ENCODE data around the gene CSTPP1.
"Not testable (repeated sequence)": the region's sequence is repeated elsewhere in the genome, so short reads cannot be mapped to it uniquely, and the experiment has no call there.

The CSTPP1 gene

GRCh38 chr11:46982797-46983452 lies 46.4 kb downstream of the CSTPP1 start:
- Mint-ChIP-seq H3K4me3 (no peak overlapping the region), H3K4me1 (ENCODE audit: low read depth) (peaks cover 9% of the 10 kb centered on the region), H3K9me3 (no peaks in the 10 kb centered on the region), H3K27ac (no peak overlapping the region), H3K27me3 (no peaks in the 10 kb centered on the region), H3K36me3 (ENCODE audit: low read depth) (peaks cover 3% of the 10 kb centered on the region)
- no peak for DNase-seq

GRCh38 chr11:46983598-46983997 lies 47.0 kb downstream of the CSTPP1 start:
- Mint-ChIP-seq H3K27me3 (no peaks in the 10 kb centered on the region), H3K9me3 (no peaks in the 10 kb centered on the region), H3K27ac (no peak overlapping the region), H3K36me3 (ENCODE audit: low read depth) (peaks cover 8% of the 10 kb centered on the region), H3K4me3 (no peak overlapping the region), H3K4me1 (ENCODE audit: low read depth) (peaks cover 9% of the 10 kb centered on the region)
- DNase-seq: no peak

GRCh38 chr11:46984548-46984947 lies 48.0 kb downstream of the CSTPP1 start:
- Mint-ChIP-seq H3K27ac (no peak overlapping the region), H3K9me3 (no peaks in the 10 kb centered on the region)

GRCh38 chr11:46984987-46985386 lies 48.4 kb downstream of the CSTPP1 start:
- H3K4me3 Mint-ChIP-seq: no peak overlapping the region
- DNase-seq: no peak
- peaks cover 11% of the 10 kb centered on the region for H3K4me1 Mint-ChIP-seq (ENCODE audit: low read depth)
- no peaks in the 10 kb centered on the region for H3K27me3 Mint-ChIP-seq
- H3K9me3 Mint-ChIP-seq: peaks cover 3% of the 10 kb centered on the region
- no peak overlapping the region for H3K27ac Mint-ChIP-seq
- peaks cover 15% of the 10 kb centered on the region for H3K36me3 Mint-ChIP-seq (ENCODE audit: low read depth)

More at GRCh38 chr11:46984548-46984947, 48.0 kb downstream of the CSTPP1 start:
- Mint-ChIP-seq H3K4me1 (ENCODE audit: low read depth) (peaks cover 9% of the 10 kb centered on the region), H3K27me3 (no peaks in the 10 kb centered on the region), H3K4me3 (no peak overlapping the region), H3K36me3 (ENCODE audit: low read depth) (peaks cover 10% of the 10 kb centered on the region)
- no peak for DNase-seq

- no peak overlapping the region for H3K4me3 Mint-ChIP-seq
- H3K27ac Mint-ChIP-seq: no peak overlapping the region
- H3K9me3 Mint-ChIP-seq: peaks cover 4% of the 10 kb centered on the region
- H3K4me1 Mint-ChIP-seq (ENCODE audit: low read depth): peaks cover 6% of the 10 kb centered on the region
- peaks cover 28% of the 10 kb centered on the region for H3K36me3 Mint-ChIP-seq (ENCODE audit: low read depth)
- H3K27me3 Mint-ChIP-seq: no peaks in the 10 kb centered on the region
- DNase-seq: no peak
These were observed 50.6 kb downstream of the CSTPP1 start for GRCh38 chr11:46987183-46987582.

GRCh38 chr11:46989810-46990487 lies 53.4 kb downstream of the CSTPP1 start:
- H3K36me3 Mint-ChIP-seq (ENCODE audit: low read depth): peaks cover 45% of the 10 kb centered on the region
- not testable (repeated sequence) for H3K4me1 Mint-ChIP-seq (ENCODE audit: low read depth); DNase-seq

GRCh38 chr11:46991391-46991790 lies 54.8 kb downstream of the CSTPP1 start:
- H3K36me3 Mint-ChIP-seq (ENCODE audit: low read depth): peaks cover 50% of the 10 kb centered on the region

More at GRCh38 chr11:46989810-46990487, 53.4 kb downstream of the CSTPP1 start:
- H3K4me3 Mint-ChIP-seq, H3K9me3 Mint-ChIP-seq, H3K27ac Mint-ChIP-seq, H3K27me3 Mint-ChIP-seq: not testable (repeated sequence)

GRCh38 chr11:46992386-46992785 lies 55.8 kb downstream of the CSTPP1 start:
- peaks cover 58% of the 10 kb centered on the region for H3K36me3 Mint-ChIP-seq (ENCODE audit: low read depth)

More at GRCh38 chr11:46991391-46991790, 54.8 kb downstream of the CSTPP1 start:
- no peak for DNase-seq
- Mint-ChIP-seq H3K9me3 (peaks cover 7% of the 10 kb centered on the region), H3K4me1 (ENCODE audit: low read depth) (peaks cover 6% of the 10 kb centered on the region), H3K27me3 (no peaks in the 10 kb centered on the region), H3K4me3 (no peak overlapping the region), H3K27ac (no peak overlapping the region)

GRCh38 chr11:46997796-46998195 lies 61.2 kb downstream of the CSTPP1 start:
- H3K9me3 Mint-ChIP-seq, DNase-seq, H3K27me3 Mint-ChIP-seq, H3K4me3 Mint-ChIP-seq, H3K27ac Mint-ChIP-seq: not testable (repeated sequence)
- H3K36me3 Mint-ChIP-seq (ENCODE audit: low read depth): peaks cover 31% of the 10 kb centered on the region
- H3K4me1 Mint-ChIP-seq (ENCODE audit: low read depth): peaks cover 19% of the 10 kb centered on the region

More at GRCh38 chr11:46992386-46992785, 55.8 kb downstream of the CSTPP1 start:
- H3K27me3 Mint-ChIP-seq; H3K4me1 Mint-ChIP-seq (ENCODE audit: low read depth); H3K27ac Mint-ChIP-seq; H3K9me3 Mint-ChIP-seq; H3K4me3 Mint-ChIP-seq; DNase-seq: not testable (repeated sequence)

- Mint-ChIP-seq H3K27ac (no peak overlapping the region), H3K4me3 (no peak overlapping the region), H3K9me3 (no peaks in the 10 kb centered on the region), H3K36me3 (ENCODE audit: low read depth) (peaks cover 20% of the 10 kb centered on the region), H3K27me3 (no peaks in the 10 kb centered on the region), H3K4me1 (ENCODE audit: low read depth) (peaks cover 32% of the 10 kb centered on the region)
- DNase-seq: no peak
These were observed 62.7 kb downstream of the CSTPP1 start for GRCh38 chr11:46999217-46999616.

GRCh38 chr11:47000033-47000432 lies 63.5 kb downstream of the CSTPP1 start:
- Mint-ChIP-seq H3K27me3 (no peaks in the 10 kb centered on the region), H3K9me3 (no peaks in the 10 kb centered on the region), H3K4me3 (no peak overlapping the region), H3K4me1 (ENCODE audit: low read depth) (peaks cover 39% of the 10 kb centered on the region), H3K36me3 (ENCODE audit: low read depth) (peaks cover 20% of the 10 kb centered on the region), H3K27ac (no peak overlapping the region)
- DNase-seq: no peak

GRCh38 chr11:47001781-47002181 lies 65.2 kb downstream of the CSTPP1 start:
- Mint-ChIP-seq H3K4me1 (ENCODE audit: low read depth) (peaks cover 39% of the 10 kb centered on the region), H3K27ac (no peak overlapping the region), H3K27me3 (no peaks in the 10 kb centered on the region), H3K36me3 (ENCODE audit: low read depth) (peaks cover 12% of the 10 kb centered on the region), H3K4me3 (no peak overlapping the region), H3K9me3 (no peaks in the 10 kb centered on the region)
- DNase-seq: no peak

GRCh38 chr11:47002390-47002789 lies 65.8 kb downstream of the CSTPP1 start:
- Mint-ChIP-seq H3K36me3 (ENCODE audit: low read depth) (peaks cover 7% of the 10 kb centered on the region), H3K4me3 (no peak overlapping the region), H3K4me1 (ENCODE audit: low read depth) (peaks cover 39% of the 10 kb centered on the region), H3K9me3 (no peaks in the 10 kb centered on the region), H3K27me3 (no peaks in the 10 kb centered on the region), H3K27ac (no peak overlapping the region)
- no peak for DNase-seq

- Mint-ChIP-seq H3K27ac (peak overlapping the region; percentile 34), H3K4me1 (ENCODE audit: low read depth) (peaks cover 36% of the 10 kb centered on the region), H3K4me3 (no peak overlapping the region), H3K9me3 (no peaks in the 10 kb centered on the region), H3K36me3 (ENCODE audit: low read depth) (peaks cover under 1% of the 10 kb centered on the region), H3K27me3 (no peaks in the 10 kb centered on the region)
- no peak for DNase-seq
These were observed 66.8 kb downstream of the CSTPP1 start for GRCh38 chr11:47003180-47003877.

GRCh38 chr11:47004595-47005033 lies 68.1 kb downstream of the CSTPP1 start:
- peak overlapping the region; percentile 1 for H3K27ac Mint-ChIP-seq
- no peak for DNase-seq

More at GRCh38 chr11:47004595-47005033, 68.1 kb downstream of the CSTPP1 start:
- Mint-ChIP-seq H3K36me3 (ENCODE audit: low read depth) (peaks cover 4% of the 10 kb centered on the region), H3K27me3 (no peaks in the 10 kb centered on the region), H3K9me3 (no peaks in the 10 kb centered on the region), H3K4me3 (no peak overlapping the region), H3K4me1 (ENCODE audit: low read depth) (peaks cover 36% of the 10 kb centered on the region)

All from activated T-cell treated with anti-CD3 and anti-CD28 coated beads, Interleukin-2, amount 50 U/mL, for 24 hours (primary cell).